Hepatocyte (in vitro differentiated cells): ENCODE results near the gene ATOX1. TPM values are rescaled to one million over a fixed set of nuclear protein-coding genes. Genes with fewer than 3 reads are reported as not detected.

Experiments used
- DNase-seq: peaks from one replicate; pipeline ENCODE4 v3.0.0-alpha.2; 2016; ENCODE audit warnings: low spot score
- H2AFZ ChIP-seq: fragments of 200-600 bp; sonication (generic); 2 replicates; pipeline ENCODE4 v1.6.0; 2016; ENCODE audit warnings: antibody characterized with exemption, mild to moderate bottlenecking
- H3K27ac ChIP-seq: fragments of 200-600 bp; sonication (generic); 2 replicates; pipeline ENCODE4 v1.5.1; 2016; ENCODE audit warnings: mild to moderate bottlenecking
- H3K27me3 ChIP-seq: fragments of 200-600 bp; sonication (generic); 2 replicates; pipeline ENCODE4 v1.6.1; 2016
- H3K36me3 ChIP-seq: fragments of 200-600 bp; sonication (generic); replicated peaks from 2 replicates; pipeline ENCODE4 v1.5.1; 2016; ENCODE audit warnings: low read depth; ENCODE audit not compliant: insufficient read depth
- H3K4me1 ChIP-seq: fragments of 200-600 bp; sonication (generic); 2 replicates; pipeline ENCODE4 v1.5.1; 2016; ENCODE audit warnings: mild to moderate bottlenecking, moderate library complexity; ENCODE audit not compliant: insufficient read depth
- H3K4me2 ChIP-seq: fragments of 200-600 bp; sonication (generic); 2 replicates; pipeline ENCODE4 v1.6.0; 2016
- H3K4me3 ChIP-seq: fragments of 200-600 bp; sonication (generic); 2 replicates; pipeline ENCODE4 v1.5.1; 2016; ENCODE audit warnings: mild to moderate bottlenecking
- H3K79me2 ChIP-seq: fragments of 200-600 bp; sonication (generic); 2 replicates; pipeline ENCODE4 v1.6.0; 2017; ENCODE audit warnings: mild to moderate bottlenecking
- H3K9me2 ChIP-seq: fragments of 200-600 bp; sonication (generic); replicated peaks from 2 replicates; pipeline ENCODE4 v1.6.0; 2017; ENCODE audit warnings: mild to moderate bottlenecking; ENCODE audit not compliant: insufficient read depth
- H3K9me3 ChIP-seq: fragments of 200-600 bp; sonication (generic); 2 replicates; pipeline ENCODE4 v1.5.1; 2016; ENCODE audit warnings: low read depth, mild to moderate bottlenecking
- H4K20me1 ChIP-seq: fragments of 200-600 bp; sonication (generic); 2 replicates; pipeline ENCODE4 v1.6.0; 2016; ENCODE audit warnings: mild to moderate bottlenecking; ENCODE audit not compliant: insufficient read depth, poor library complexity, severe bottlenecking
- CTCF ChIP-seq: fragments of 200-600 bp; sonication (generic); IDR thresholded peaks from 2 replicates; pipeline ENCODE4 v1.5.1; 2016; ENCODE audit warnings: antibody characterized with exemption, mild to moderate bottlenecking; ENCODE audit not compliant: poor library complexity
- EZH2 ChIP-seq: fragments of 200-600 bp; sonication (generic); IDR thresholded peaks from 2 replicates; pipeline ENCODE4 v1.6.1; 2016; ENCODE audit warnings: antibody characterized with exemption, mild to moderate bottlenecking, borderline replicate concordance
- EZH2phosphoT487 ChIP-seq: fragments of 200-600 bp; sonication (generic); IDR thresholded peaks from one replicate; pipeline ENCODE4 v1.6.1; 2018; ENCODE audit warnings: antibody characterized with exemption, mild to moderate bottlenecking, low read depth, moderate library complexity; ENCODE audit not compliant: unreplicated experiment, severe bottlenecking
- WGBS: methylation state at CpG from one replicate; pipeline ENCODE4 v1.1.6; 2016; ENCODE audit warnings: low lambda C conversion rate; ENCODE audit errors: missing lambda C conversion rate; 5-methylcytosine and 5-hydroxymethylcytosine counted together
- polyA plus RNA-seq: library from polyadenylated mRNA; unstranded; fragments of >200 nt; fragmentation: Nextera tagmentation; extraction: Ambion mirVana; gene quantifications from 2 replicates; pipeline ENCODE4 v1.2.1, GENCODE V29; 2016
- total RNA-seq: library from RNA; depleted of rRNA; stranded (reverse); fragments of >200 nt; gene quantifications from 2 replicates; pipeline ENCODE4 v1.2.3, GENCODE V29; 2014

ATOX1 gene
- total RNA-seq, result 112 and 174 TPM in 2 replicates
- polyA plus RNA-seq, result 333 and 348 TPM in 2 replicates

- Histone ChIP-seq H3K4me3 (peak within 1 kb of the TSS; percentile 95), H3K4me1 (peaks cover 32% of the 10 kb centered on the region), H3K9me2 (no peaks in the 10 kb centered on the region), H3K27me3 (no peaks in the 10 kb centered on the region), H3K27ac (peak within 1 kb of the TSS; percentile 91), H3K79me2 (peaks cover 31% of the 10 kb centered on the region), H3K9me3 (no peaks in the 10 kb centered on the region), H3K36me3 (no peaks in the 10 kb centered on the region), H4K20me1 (no peaks in the 10 kb centered on the region), H2AFZ (peak within 1 kb of the TSS; percentile 87), H3K4me2 (peak within 1 kb of the TSS; percentile 86)
- TF ChIP-seq EZH2phosphoT487 (no peak), CTCF (no peak), EZH2 (no peak)
- DNase-seq, result peak; percentile 97
- WGBS, result 8% methylated on average over 46 of the region's 61 CpGs
Observed at GRCh38 chr5:151758430-151759241, at the start of gene ATOX1. Gene ATOX1 (minus strand): TSS chr5:151758631. CDS start chr5:151758551, 80 bp downstream.

- TF ChIP-seq EZH2phosphoT487 (no peak), CTCF (no peak), EZH2 (no peak)
- H3K27me3 ChIP-seq, result no peaks in the 10 kb centered on the region
- whole genome bisulfite sequencing, result 96% methylated on average over 3 of the region's 3 CpGs
- H2AFZ ChIP-seq, result no peak overlapping the region
- H3K4me2 ChIP-seq, result no peak overlapping the region
- no peak for DNase-seq
- H3K36me3 ChIP-seq, result peaks cover 7% of the 10 kb centered on the region
- H3K4me3 ChIP-seq, result no peak overlapping the region
- H3K9me2 ChIP-seq, result no peaks in the 10 kb centered on the region
- H3K4me1 ChIP-seq, result no peaks in the 10 kb centered on the region
- H4K20me1 ChIP-seq, result peaks cover 6% of the 10 kb centered on the region
- H3K9me3 ChIP-seq, result no peaks in the 10 kb centered on the region
- peaks cover 23% of the 10 kb centered on the region for H3K79me2 ChIP-seq
- H3K27ac ChIP-seq, result no peak overlapping the region
Observed at GRCh38 chr5:151805414-151806223, 47.2 kb upstream of the ATOX1 start.

- peaks cover 13% of the 10 kb centered on the region for H3K36me3 ChIP-seq
- peaks cover 52% of the 10 kb centered on the region for H3K79me2 ChIP-seq
- H4K20me1 ChIP-seq, result peaks cover 20% of the 10 kb centered on the region
- no peak overlapping the region for H3K4me2 ChIP-seq
- H2AFZ ChIP-seq, result no peak overlapping the region
- no peaks in the 10 kb centered on the region for H3K27me3 ChIP-seq
- no peaks in the 10 kb centered on the region for H3K4me1 ChIP-seq
- H3K9me2 ChIP-seq, result no peaks in the 10 kb centered on the region
- TF ChIP-seq EZH2phosphoT487 (no peak), EZH2 (no peak), CTCF (no peak)
- no peak overlapping the region for H3K27ac ChIP-seq
- no peak overlapping the region for H3K4me3 ChIP-seq
- no peaks in the 10 kb centered on the region for H3K9me3 ChIP-seq
- 90% methylated on average over 2 of the region's 2 CpGs for WGBS
- no peak for DNase-seq
Observed at GRCh38 chr5:151800532-151800931, 42.1 kb upstream of the ATOX1 start.
